Colonic mucosa (tissue), 4 donors: ENCODE measurements around the gene AKAP6. TPM values are rescaled to one million over a fixed set of nuclear protein-coding genes. Genes with fewer than 3 reads are reported as not detected.

Experiments
- DNase-seq: peaks from one replicate; pipeline ENCODE4 v3.0.0-alpha.2; 2020
- H3K27ac ChIP-seq: fragments of 200-600 bp; one replicate; pipeline ENCODE4 v1.8.0; 2021
- H3K27me3 ChIP-seq: fragments of 200-600 bp; one replicate; pipeline ENCODE4 v1.8.0; 2021
- H3K36me3 ChIP-seq: fragments of 200-600 bp; one replicate; pipeline ENCODE4 v1.8.0; 2021
- H3K4me1 ChIP-seq: fragments of 200-600 bp; one replicate; pipeline ENCODE4 v1.8.0; 2021; ENCODE audit warnings: mild to moderate bottlenecking
- H3K4me3 ChIP-seq: fragments of 200-600 bp; one replicate; pipeline ENCODE4 v1.8.0; 2021
- H3K9ac ChIP-seq, 2 donors: one replicate each; pipeline ENCODE4 v1.7.0; 2013; ENCODE audit warnings: control low read depth in 2 of 2, low read depth in 2 of 2, low read length in 2 of 2
- H3K9me3 ChIP-seq: fragments of 200-600 bp; one replicate; pipeline ENCODE4 v1.8.0; 2021
- CTCF ChIP-seq: fragments of 200-600 bp; IDR thresholded peaks from one replicate; pipeline ENCODE4 v1.8.0; 2022; ENCODE audit warnings: antibody characterized with exemption, mild to moderate bottlenecking
- intact Hi-C: fragments of 100-400 bp; cut with DNase I; formaldehyde crosslinking; loops from one replicate; pipeline ENCODE4 v1.14.1; 2022
- total RNA-seq, 2 donors: library from RNA; stranded (reverse); fragmentation: NEBNext Ultra II Directional in 1 of 2; extraction: Animal tissue kit (Norgen Biotek cat#: 25700) in 1 of 2; gene quantifications; one replicate each; pipeline ENCODE4 v1.2.1, GENCODE V29; 2021
- donor health status: healthy.
- donor health status: DM: no; HTN: no; CAD: no.
- donor health status: DM: no; HTN: no; CAD: no.

Gene AKAP6
- total RNA-seq, 2 donors from 2014 or later = 1.3 to 10.3 TPM

GRCh38 chr14:32737621-32738020, 408.5 kb downstream of the AKAP6 start:
- H3K27me3 ChIP-seq = no peaks in the 10 kb centered on the region

GRCh38 chr14:32738206-32738871, 409.2 kb downstream of the AKAP6 start:
- Histone ChIP-seq H3K9me3 (no peaks in the 10 kb centered on the region), H3K4me3 (no peak overlapping the region), H3K4me1 (no peaks in the 10 kb centered on the region), H3K36me3 (no peaks in the 10 kb centered on the region), H3K27me3 (no peaks in the 10 kb centered on the region), H3K27ac (no peak overlapping the region), H3K9ac (no peak overlapping the region)
- no peak for DNase-seq
- intact Hi-C loops = no loop called here
- TF ChIP-seq CTCF = no peak

More at GRCh38 chr14:32737621-32738020, 408.5 kb downstream of the AKAP6 start:
- no peak for TF ChIP-seq CTCF
- no peak overlapping the region for H3K9ac ChIP-seq
- H3K36me3 ChIP-seq = no peaks in the 10 kb centered on the region
- no peak overlapping the region for H3K4me3 ChIP-seq
- H3K9me3 ChIP-seq = no peaks in the 10 kb centered on the region
- intact Hi-C loops = no loop called here
- DNase-seq = no peak
- H3K4me1 ChIP-seq = no peaks in the 10 kb centered on the region
- H3K27ac ChIP-seq = no peak overlapping the region

- no peaks in the 10 kb centered on the region for H3K9me3 ChIP-seq
- H3K36me3 ChIP-seq = no peaks in the 10 kb centered on the region
- no peak for DNase-seq
- H3K4me1 ChIP-seq = no peaks in the 10 kb centered on the region
- H3K27me3 ChIP-seq = no peaks in the 10 kb centered on the region
- intact Hi-C loops = no loop called here
- H3K4me3 ChIP-seq = no peak overlapping the region
- no peak overlapping the region for H3K27ac ChIP-seq
- TF ChIP-seq CTCF = no peak
- H3K9ac ChIP-seq = no peak overlapping the region
These were observed 415.8 kb downstream of the AKAP6 start for GRCh38 chr14:32744811-32745445.

GRCh38 chr14:32754209-32754608, 425.1 kb downstream of the AKAP6 start:
- intact Hi-C loops = no loop called here
- Histone ChIP-seq H3K27me3 (no peaks in the 10 kb centered on the region), H3K4me3 (no peak overlapping the region), H3K36me3 (no peaks in the 10 kb centered on the region), H3K27ac (no peak overlapping the region), H3K9ac (no peak overlapping the region), H3K4me1 (no peaks in the 10 kb centered on the region), H3K9me3 (no peaks in the 10 kb centered on the region)
- TF ChIP-seq CTCF = no peak
- DNase-seq = no peak

GRCh38 chr14:32756173-32756572, 427.1 kb downstream of the AKAP6 start:
- Histone ChIP-seq H3K36me3 (no peaks in the 10 kb centered on the region), H3K27me3 (no peaks in the 10 kb centered on the region), H3K9me3 (no peaks in the 10 kb centered on the region), H3K4me1 (no peaks in the 10 kb centered on the region), H3K9ac (no peak overlapping the region), H3K4me3 (no peak overlapping the region), H3K27ac (no peak overlapping the region)
- TF ChIP-seq CTCF = no peak
- no peak for DNase-seq
- intact Hi-C loops = no loop called here
